Measurements from ENCODE around the gene KCNK2.

DNA sequence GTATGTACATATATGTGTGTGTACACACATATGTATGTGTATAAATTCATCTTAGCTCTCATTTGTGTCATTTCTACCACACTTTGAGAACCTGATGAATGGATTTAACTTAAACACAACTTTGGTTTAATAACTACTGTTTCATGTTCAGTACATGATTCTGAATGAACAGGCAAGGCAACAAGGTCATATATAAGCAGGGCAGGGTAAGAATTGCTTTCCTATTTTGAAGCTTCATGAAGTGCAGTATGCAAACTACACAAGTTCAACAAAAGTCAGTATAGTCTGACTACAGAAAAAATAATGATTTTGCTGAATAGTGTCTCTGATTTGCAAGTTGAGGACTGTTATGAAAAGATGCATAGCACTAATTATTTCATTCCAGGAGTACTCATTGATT lies 127.6 kb downstream of the KCNK2 start:
- TF ChIP-seq ZNF138 (CRISPR knock-in tag; conservative IDR thresholded peaks at IDR 0.05) (no peak), CBFB (CRISPR knock-in tag; IDR thresholded peaks at IDR 0.05; ENCODE audit: low read depth) (no peak), ATF1 (CRISPR knock-in tag; IDR thresholded peaks at IDR 0.05) (no peak), PRRX2 (CRISPR knock-in tag; IDR thresholded peaks at IDR 0.05) (no peak), SP1 (CRISPR knock-in tag; conservative IDR thresholded peaks at IDR 0.05) (no peak), JUN (CRISPR knock-in tag; IDR thresholded peaks at IDR 0.05) (no peak), CREB1 (CRISPR knock-in tag; IDR thresholded peaks at IDR 0.05) (no peak), NR1H2 (CRISPR knock-in tag; IDR thresholded peaks at IDR 0.05) (no peak)
- TF ChIP-seq, protein P1, sequence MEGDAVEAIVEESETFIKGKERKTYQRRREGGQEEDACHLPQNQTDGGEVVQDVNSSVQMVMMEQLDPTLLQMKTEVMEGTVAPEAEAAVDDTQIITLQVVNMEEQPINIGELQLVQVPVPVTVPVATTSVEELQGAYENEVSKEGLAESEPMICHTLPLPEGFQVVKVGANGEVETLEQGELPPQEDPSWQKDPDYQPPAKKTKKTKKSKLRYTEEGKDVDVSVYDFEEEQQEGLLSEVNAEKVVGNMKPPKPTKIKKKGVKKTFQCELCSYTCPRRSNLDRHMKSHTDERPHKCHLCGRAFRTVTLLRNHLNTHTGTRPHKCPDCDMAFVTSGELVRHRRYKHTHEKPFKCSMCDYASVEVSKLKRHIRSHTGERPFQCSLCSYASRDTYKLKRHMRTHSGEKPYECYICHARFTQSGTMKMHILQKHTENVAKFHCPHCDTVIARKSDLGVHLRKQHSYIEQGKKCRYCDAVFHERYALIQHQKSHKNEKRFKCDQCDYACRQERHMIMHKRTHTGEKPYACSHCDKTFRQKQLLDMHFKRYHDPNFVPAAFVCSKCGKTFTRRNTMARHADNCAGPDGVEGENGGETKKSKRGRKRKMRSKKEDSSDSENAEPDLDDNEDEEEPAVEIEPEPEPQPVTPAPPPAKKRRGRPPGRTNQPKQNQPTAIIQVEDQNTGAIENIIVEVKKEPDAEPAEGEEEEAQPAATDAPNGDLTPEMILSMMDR (IDR thresholded peaks at IDR 0.05) = no peak
- TF ChIP-seq, protein P2, sequence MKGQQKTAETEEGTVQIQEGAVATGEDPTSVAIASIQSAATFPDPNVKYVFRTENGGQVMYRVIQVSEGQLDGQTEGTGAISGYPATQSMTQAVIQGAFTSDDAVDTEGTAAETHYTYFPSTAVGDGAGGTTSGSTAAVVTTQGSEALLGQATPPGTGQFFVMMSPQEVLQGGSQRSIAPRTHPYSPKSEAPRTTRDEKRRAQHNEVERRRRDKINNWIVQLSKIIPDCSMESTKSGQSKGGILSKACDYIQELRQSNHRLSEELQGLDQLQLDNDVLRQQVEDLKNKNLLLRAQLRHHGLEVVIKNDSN (CRISPR knock-in tag; IDR thresholded peaks at IDR 0.05) = no peak
- TF ChIP-seq, protein P3, sequence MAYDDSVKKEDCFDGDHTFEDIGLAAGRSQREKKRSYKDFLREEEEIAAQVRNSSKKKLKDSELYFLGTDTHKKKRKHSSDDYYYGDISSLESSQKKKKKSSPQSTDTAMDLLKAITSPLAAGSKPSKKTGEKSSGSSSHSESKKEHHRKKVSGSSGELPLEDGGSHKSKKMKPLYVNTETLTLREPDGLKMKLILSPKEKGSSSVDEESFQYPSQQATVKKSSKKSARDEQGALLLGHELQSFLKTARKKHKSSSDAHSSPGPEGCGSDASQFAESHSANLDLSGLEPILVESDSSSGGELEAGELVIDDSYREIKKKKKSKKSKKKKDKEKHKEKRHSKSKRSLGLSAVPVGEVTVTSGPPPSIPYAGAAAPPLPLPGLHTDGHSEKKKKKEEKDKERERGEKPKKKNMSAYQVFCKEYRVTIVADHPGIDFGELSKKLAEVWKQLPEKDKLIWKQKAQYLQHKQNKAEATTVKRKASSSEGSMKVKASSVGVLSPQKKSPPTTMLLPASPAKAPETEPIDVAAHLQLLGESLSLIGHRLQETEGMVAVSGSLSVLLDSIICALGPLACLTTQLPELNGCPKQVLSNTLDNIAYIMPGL (CRISPR knock-in tag; IDR thresholded peaks at IDR 0.05) = no peak
- TF ChIP-seq, protein P4, sequence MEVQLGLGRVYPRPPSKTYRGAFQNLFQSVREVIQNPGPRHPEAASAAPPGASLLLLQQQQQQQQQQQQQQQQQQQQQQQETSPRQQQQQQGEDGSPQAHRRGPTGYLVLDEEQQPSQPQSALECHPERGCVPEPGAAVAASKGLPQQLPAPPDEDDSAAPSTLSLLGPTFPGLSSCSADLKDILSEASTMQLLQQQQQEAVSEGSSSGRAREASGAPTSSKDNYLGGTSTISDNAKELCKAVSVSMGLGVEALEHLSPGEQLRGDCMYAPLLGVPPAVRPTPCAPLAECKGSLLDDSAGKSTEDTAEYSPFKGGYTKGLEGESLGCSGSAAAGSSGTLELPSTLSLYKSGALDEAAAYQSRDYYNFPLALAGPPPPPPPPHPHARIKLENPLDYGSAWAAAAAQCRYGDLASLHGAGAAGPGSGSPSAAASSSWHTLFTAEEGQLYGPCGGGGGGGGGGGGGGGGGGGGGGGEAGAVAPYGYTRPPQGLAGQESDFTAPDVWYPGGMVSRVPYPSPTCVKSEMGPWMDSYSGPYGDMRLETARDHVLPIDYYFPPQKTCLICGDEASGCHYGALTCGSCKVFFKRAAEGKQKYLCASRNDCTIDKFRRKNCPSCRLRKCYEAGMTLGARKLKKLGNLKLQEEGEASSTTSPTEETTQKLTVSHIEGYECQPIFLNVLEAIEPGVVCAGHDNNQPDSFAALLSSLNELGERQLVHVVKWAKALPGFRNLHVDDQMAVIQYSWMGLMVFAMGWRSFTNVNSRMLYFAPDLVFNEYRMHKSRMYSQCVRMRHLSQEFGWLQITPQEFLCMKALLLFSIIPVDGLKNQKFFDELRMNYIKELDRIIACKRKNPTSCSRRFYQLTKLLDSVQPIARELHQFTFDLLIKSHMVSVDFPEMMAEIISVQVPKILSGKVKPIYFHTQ (CRISPR knock-in tag; IDR thresholded peaks at IDR 0.05) = no peak
